Endothelial cell of umbilical vein (primary cell): ENCODE data around the gene BPIFA3.

Experiments
- EZH2 ChIP-seq: IDR thresholded peaks from 2 replicates; pipeline ENCODE4 v1.6.1; 2012; ENCODE audit warnings: borderline replicate concordance, low read depth, mild to moderate bottlenecking, moderate library complexity, low read length, inconsistent platforms; ENCODE audit not compliant: severe bottlenecking
- POLR2AphosphoS5 ChIP-seq: IDR thresholded peaks from 2 replicates; pipeline ENCODE4 v1.6.1; 2012; ENCODE audit warnings: low read depth, mild to moderate bottlenecking, control low read depth, low read length, moderate library complexity; ENCODE audit not compliant: insufficient read depth
- TF ChIP-seq, protein P1 (sequence below), 2 donors: IDR thresholded peaks; 1 replicate in 1 of 2; 2 replicates in 1 of 2; pipeline ENCODE4 v1.5.1; 2011; ENCODE audit warnings: low read length in 2 of 2, mild to moderate bottlenecking in 2 of 2, moderate library complexity in 2 of 2, control low read depth in 1 of 2, inconsistent platforms in 1 of 2, low read depth in 1 of 2; ENCODE audit not compliant: insufficient read depth in 1 of 2; ENCODE audit errors: extremely low read depth in 1 of 2

DNA sequence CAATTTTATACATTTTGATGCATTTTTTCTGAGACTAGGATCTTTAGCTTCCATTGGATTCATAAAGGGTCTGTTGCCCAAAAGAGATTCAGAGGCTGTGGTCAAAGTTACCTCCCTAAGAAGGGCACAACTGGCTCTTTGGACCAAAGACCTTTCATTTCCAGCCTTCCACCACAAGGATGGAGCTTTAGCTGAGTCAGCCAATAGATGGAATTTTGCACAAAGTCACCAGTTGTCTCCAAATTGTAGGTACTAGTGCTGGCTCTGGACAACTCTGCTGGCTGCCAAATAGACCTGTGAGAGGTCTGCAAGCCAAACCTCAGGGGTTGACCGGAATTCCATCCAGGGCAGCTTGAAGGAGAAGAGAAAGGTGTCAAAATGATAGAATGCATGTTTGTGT, 19.2 kb downstream of the BPIFA3 start:
- TF ChIP-seq EZH2, result no peak
- TF ChIP-seq, protein P1, sequence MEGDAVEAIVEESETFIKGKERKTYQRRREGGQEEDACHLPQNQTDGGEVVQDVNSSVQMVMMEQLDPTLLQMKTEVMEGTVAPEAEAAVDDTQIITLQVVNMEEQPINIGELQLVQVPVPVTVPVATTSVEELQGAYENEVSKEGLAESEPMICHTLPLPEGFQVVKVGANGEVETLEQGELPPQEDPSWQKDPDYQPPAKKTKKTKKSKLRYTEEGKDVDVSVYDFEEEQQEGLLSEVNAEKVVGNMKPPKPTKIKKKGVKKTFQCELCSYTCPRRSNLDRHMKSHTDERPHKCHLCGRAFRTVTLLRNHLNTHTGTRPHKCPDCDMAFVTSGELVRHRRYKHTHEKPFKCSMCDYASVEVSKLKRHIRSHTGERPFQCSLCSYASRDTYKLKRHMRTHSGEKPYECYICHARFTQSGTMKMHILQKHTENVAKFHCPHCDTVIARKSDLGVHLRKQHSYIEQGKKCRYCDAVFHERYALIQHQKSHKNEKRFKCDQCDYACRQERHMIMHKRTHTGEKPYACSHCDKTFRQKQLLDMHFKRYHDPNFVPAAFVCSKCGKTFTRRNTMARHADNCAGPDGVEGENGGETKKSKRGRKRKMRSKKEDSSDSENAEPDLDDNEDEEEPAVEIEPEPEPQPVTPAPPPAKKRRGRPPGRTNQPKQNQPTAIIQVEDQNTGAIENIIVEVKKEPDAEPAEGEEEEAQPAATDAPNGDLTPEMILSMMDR (IDR thresholded peaks at IDR 0.05; ENCODE audit: extremely low read depth in 1 of 2, insufficient read depth in 1 of 2, low read depth in 1 of 2, low read length in 2 of 2), result no peak
- TF ChIP-seq POLR2AphosphoS5, result no peak
